SK-N-SH (cell line): ENCODE results near the gene SNX2. TPM values are rescaled to one million over a fixed set of nuclear protein-coding genes. Genes with fewer than 3 reads are reported as not detected.

Experiments
- CTCF ChIA-PET: fragments of 300-600, 350-600 bp; formaldehyde crosslinking; extraction: SDS; loops from one replicate; lab custom pipeline; 2021; lab: Yijun Ruan, JAX
- POLR2A ChIA-PET: fragments of 350-600 bp; sonication (Branson Sonifier 250); formaldehyde crosslinking; extraction: SDS; loops from one replicate; lab custom pipeline; 2020; ENCODE audit warnings: antibody characterized with exemption, inconsistent platforms; lab: Yijun Ruan, JAX
- DNase-seq: peaks from one replicate; pipeline ENCODE4 v3.0.0; 2012
- H2AFZ ChIP-seq: fragments of 200-600 bp; sonication (generic); 2 replicates; pipeline ENCODE4 v1.8.1; 2016; ENCODE audit warnings: antibody characterized with exemption, mild to moderate bottlenecking, low read depth
- H3F3A ChIP-seq: fragments of 200-600 bp; sonication (generic); replicated peaks from 2 replicates; pipeline ENCODE3; 2016; ENCODE audit warnings: antibody characterized with exemption, mild to moderate bottlenecking; ENCODE audit not compliant: insufficient read depth
- H3K27ac ChIP-seq, 2 experiments: fragments of 200-500 bp in 1 of 2; fragments of 200-600 bp in 1 of 2; sonication (Bioruptor generic) in 1 of 2; sonication (generic), shearing (Covaris generic) in 1 of 2; 2 replicates each; pipeline versions ENCODE4 v1.5.1 to v1.6.1; 2014 to 2016; ENCODE audit warnings: low read depth in 2 of 2, inconsistent platforms in 1 of 2, low read length in 1 of 2, mild to moderate bottlenecking in 1 of 2, mixed read lengths in 1 of 2
- H3K27me3 ChIP-seq: fragments of 200-600 bp; sonication (generic), shearing (Covaris generic); 2 replicates; pipeline ENCODE4 v1.6.1; 2016; ENCODE audit warnings: mixed run types; ENCODE audit not compliant: insufficient read depth
- H3K36me3 ChIP-seq, 2 experiments: fragments of 200-500 bp in 1 of 2; fragments of 200-600 bp in 1 of 2; sonication (Bioruptor generic) in 1 of 2; sonication (generic) in 1 of 2; replicated peaks in 1 of 2; 2 replicates each; pipeline versions ENCODE3 to v1.5.1; 2014 to 2016; ENCODE audit warnings: low read length in 1 of 2, mild to moderate bottlenecking in 1 of 2; ENCODE audit not compliant: insufficient read depth in 2 of 2, control insufficient read depth in 1 of 2
- H3K4me1 ChIP-seq, 2 experiments: fragments of 200-500 bp in 1 of 2; fragments of 200-600 bp in 1 of 2; sonication (Bioruptor generic) in 1 of 2; sonication (generic), shearing (Covaris generic) in 1 of 2; 2 replicates each; pipeline versions ENCODE4 v1.5.1 to v1.6.1; 2014 to 2016; ENCODE audit warnings: low read depth in 1 of 2, low read length in 1 of 2, mixed run types in 1 of 2; ENCODE audit not compliant: insufficient read depth in 2 of 2, control insufficient read depth in 1 of 2
- H3K4me2 ChIP-seq: fragments of 200-600 bp; sonication (generic), shearing (Covaris generic); 2 replicates; pipeline ENCODE4 v1.6.1; 2017; ENCODE audit warnings: mixed run types
- H3K4me3 ChIP-seq, 2 experiments: fragments of 200-500 bp in 1 of 2; fragments of 200-600 bp in 1 of 2; sonication (Bioruptor generic) in 1 of 2; sonication (generic), shearing (Covaris generic) in 1 of 2; 2 replicates each; pipeline versions ENCODE4 v1.5.1 to v1.8.1; 2014 to 2016; ENCODE audit warnings: low read depth in 2 of 2, inconsistent platforms in 1 of 2, low read length in 1 of 2, mild to moderate bottlenecking in 1 of 2, mixed read lengths in 1 of 2, moderate library complexity in 1 of 2
- H3K79me2 ChIP-seq: fragments of 200-600 bp; sonication (generic); 2 replicates; pipeline ENCODE4 v1.8.1; 2017; ENCODE audit warnings: mild to moderate bottlenecking; ENCODE audit not compliant: insufficient read depth
- H3K9ac ChIP-seq: fragments of 200-600 bp; sonication (generic); 2 replicates; pipeline ENCODE4 v1.6.1; 2017; ENCODE audit warnings: mixed run types
- H3K9me2 ChIP-seq: fragments of 200-600 bp; sonication (generic); 2 replicates; pipeline ENCODE4 v1.6.1; 2017; ENCODE audit warnings: mixed run types
- H3K9me3 ChIP-seq: fragments of 200-600 bp; sonication (generic); 2 replicates; pipeline ENCODE4 v1.6.1; 2017; ENCODE audit warnings: mixed run types, mild to moderate bottlenecking, moderate library complexity
- H4K20me1 ChIP-seq: fragments of 200-600 bp; sonication (generic); 2 replicates; pipeline ENCODE4 v1.6.1; 2017; ENCODE audit warnings: mild to moderate bottlenecking, mixed run types; ENCODE audit not compliant: insufficient read depth
- ELF1 ChIP-seq: IDR thresholded peaks from 2 replicates; pipeline ENCODE4 v1.4.0; 2012
- EZH2phosphoT487 ChIP-seq: fragments of 200-600 bp; sonication (generic); IDR thresholded peaks from 2 replicates; pipeline ENCODE4 v1.6.1; 2017; ENCODE audit warnings: low read depth, mixed run types, mild to moderate bottlenecking, antibody characterized with exemption, moderate library complexity, borderline replicate concordance
- FOSL2 ChIP-seq: IDR thresholded peaks from 2 replicates; pipeline ENCODE4 v1.4.0; 2012; ENCODE audit warnings: low read depth, mild to moderate bottlenecking, moderate library complexity, borderline replicate concordance
- GABPA ChIP-seq: IDR thresholded peaks from 2 replicates; pipeline ENCODE4 v1.4.0; 2012; ENCODE audit warnings: low read depth, mild to moderate bottlenecking
- GATA2 ChIP-seq: sonication (generic); formaldehyde crosslinking; IDR thresholded peaks from 2 replicates; pipeline ENCODE4 v1.5.0; 2020; ENCODE audit warnings: mild to moderate bottlenecking, missing genetic modification reagents
- JUND ChIP-seq: IDR thresholded peaks from 2 replicates; pipeline ENCODE4 v1.4.0; 2012
- NRF1 ChIP-seq: IDR thresholded peaks from 2 replicates; pipeline ENCODE4 v1.6.1; 2012; ENCODE audit warnings: low read depth, mild to moderate bottlenecking, low read length
- RAD21 ChIP-seq: IDR thresholded peaks from 2 replicates; pipeline ENCODE4 v1.6.1; 2012; ENCODE audit warnings: mild to moderate bottlenecking, low read length
- RXRA ChIP-seq: IDR thresholded peaks from 2 replicates; pipeline ENCODE4 v1.4.0; 2012; ENCODE audit warnings: low read depth, mild to moderate bottlenecking, borderline replicate concordance
- SIN3A ChIP-seq: IDR thresholded peaks from 2 replicates; pipeline ENCODE4 v1.6.1; 2012; ENCODE audit warnings: low read depth, mild to moderate bottlenecking, low read length, moderate library complexity, borderline replicate concordance
- YY1 ChIP-seq: IDR thresholded peaks from 2 replicates; pipeline ENCODE4 v1.4.0; 2012; ENCODE audit warnings: low read depth, mild to moderate bottlenecking
- WGBS: methylation state at CpG from one replicate; pipeline ENCODE4 v1.1.6; 2017; ENCODE audit warnings: low lambda C conversion rate; 5-methylcytosine and 5-hydroxymethylcytosine counted together
- polyA plus RNA-seq, 3 experiments: library from polyadenylated mRNA; depleted of rRNA; stranded (reverse); fragments of >200 nt; gene quantifications; 2 replicates each; pipeline ENCODE4 v1.2.3, GENCODE V29; 2012
- TF ChIP-seq, protein P1 (sequence below): fragments of 150-350 bp; IDR thresholded peaks from 2 replicates; pipeline ENCODE4 v1.6.1; 2017; ENCODE audit warnings: antibody characterized with exemption, low read length, low read depth, borderline replicate concordance
- TF ChIP-seq, protein P2 (sequence below): fragments of 150-350 bp; IDR thresholded peaks from 2 replicates; pipeline ENCODE4 v1.6.1; 2016; ENCODE audit warnings: mild to moderate bottlenecking, low read depth, low read length

The SNX2 gene
- polyA plus RNA-seq, 1 of the 3 experiments (the other 2 are of a cell fraction) = 17.4 TPM

- no peaks in the 10 kb centered on the region for H3K9me2 ChIP-seq
Observed at GRCh38 chr5:122863721-122864120, 88.8 kb downstream of the SNX2 start.

DNA sequence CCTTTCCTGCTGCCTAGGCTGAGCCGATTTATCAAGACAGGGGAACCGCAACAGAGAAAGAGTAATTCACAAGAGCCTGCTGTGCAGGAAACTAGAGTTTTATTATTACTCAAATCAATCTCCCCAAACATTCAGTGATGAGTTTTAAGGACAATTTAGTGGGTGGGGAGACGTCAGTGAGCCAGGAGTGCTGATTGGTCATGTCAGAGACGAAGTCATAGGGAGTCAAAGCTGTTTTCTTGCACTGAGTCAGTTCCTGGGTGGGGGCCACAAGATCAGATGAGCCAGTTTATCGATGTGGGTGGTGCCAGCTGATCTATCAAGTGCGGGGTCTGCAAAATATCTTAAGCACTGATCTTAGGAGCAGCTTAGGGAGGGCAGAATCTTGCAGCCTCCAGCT is 89.5 kb downstream of the SNX2 start:
- Histone ChIP-seq H3K27me3 (no peaks in the 10 kb centered on the region), H4K20me1 (peaks cover 6% of the 10 kb centered on the region), H3K4me3 (no peak overlapping the region), H3K36me3 (peaks cover 0 to 10% of the 10 kb centered on the region in 2 experiments), H3K4me2 (no peak overlapping the region), H3K79me2 (peaks cover 53% of the 10 kb centered on the region; the same call in 1 of the 2 replicates), H2AFZ (no peak overlapping the region), H3K9ac (no peak overlapping the region), H3K9me3 (no peaks in the 10 kb centered on the region), H3K27ac (no peak overlapping the region), H3F3A (no peaks in the 10 kb centered on the region), H3K4me1 (no peaks in the 10 kb centered on the region; a peak in 2 of 4 replicates), H3K9me2 (no peaks in the 10 kb centered on the region)
- TF ChIP-seq ELF1 = no peak
- TF ChIP-seq RAD21 = no peak
- TF ChIP-seq NRF1 = no peak
- no peak for TF ChIP-seq JUND
- TF ChIP-seq GATA2 (CRISPR knock-in tag) = no peak
- TF ChIP-seq SIN3A = no peak
- CTCF ChIA-PET = no interaction called here
- WGBS = 84% methylated on average over 6 of the region's 6 CpGs
- POLR2A ChIA-PET = no interaction called here
- no peak for DNase-seq

More at GRCh38 chr5:122863721-122864120, 88.8 kb downstream of the SNX2 start:
- ChIA-PET POLR2A (no interaction called here), CTCF (no interaction called here)
- Histone ChIP-seq H2AFZ (no peak overlapping the region), H3K4me1 (no peaks in the 10 kb centered on the region), H3K9me3 (no peaks in the 10 kb centered on the region), H3K4me2 (no peak overlapping the region), H3K27ac (no peak overlapping the region), H3K27me3 (no peaks in the 10 kb centered on the region), H3K4me3 (no peak overlapping the region), H3K79me2 (peaks cover 54% of the 10 kb centered on the region; the same call in 1 of the 2 replicates), H3K9ac (no peak overlapping the region), H3K36me3 (peaks cover 0 to 7% of the 10 kb centered on the region in 2 experiments), H3F3A (no peaks in the 10 kb centered on the region), H4K20me1 (peaks cover 12% of the 10 kb centered on the region)
- TF ChIP-seq YY1 = no peak
- TF ChIP-seq RAD21 = no peak
- TF ChIP-seq, protein P1, sequence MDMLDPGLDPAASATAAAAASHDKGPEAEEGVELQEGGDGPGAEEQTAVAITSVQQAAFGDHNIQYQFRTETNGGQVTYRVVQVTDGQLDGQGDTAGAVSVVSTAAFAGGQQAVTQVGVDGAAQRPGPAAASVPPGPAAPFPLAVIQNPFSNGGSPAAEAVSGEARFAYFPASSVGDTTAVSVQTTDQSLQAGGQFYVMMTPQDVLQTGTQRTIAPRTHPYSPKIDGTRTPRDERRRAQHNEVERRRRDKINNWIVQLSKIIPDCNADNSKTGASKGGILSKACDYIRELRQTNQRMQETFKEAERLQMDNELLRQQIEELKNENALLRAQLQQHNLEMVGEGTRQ = no peak
- TF ChIP-seq GATA2 (CRISPR knock-in tag) = no peak
- no peak for TF ChIP-seq FOSL2
- TF ChIP-seq, protein P2, sequence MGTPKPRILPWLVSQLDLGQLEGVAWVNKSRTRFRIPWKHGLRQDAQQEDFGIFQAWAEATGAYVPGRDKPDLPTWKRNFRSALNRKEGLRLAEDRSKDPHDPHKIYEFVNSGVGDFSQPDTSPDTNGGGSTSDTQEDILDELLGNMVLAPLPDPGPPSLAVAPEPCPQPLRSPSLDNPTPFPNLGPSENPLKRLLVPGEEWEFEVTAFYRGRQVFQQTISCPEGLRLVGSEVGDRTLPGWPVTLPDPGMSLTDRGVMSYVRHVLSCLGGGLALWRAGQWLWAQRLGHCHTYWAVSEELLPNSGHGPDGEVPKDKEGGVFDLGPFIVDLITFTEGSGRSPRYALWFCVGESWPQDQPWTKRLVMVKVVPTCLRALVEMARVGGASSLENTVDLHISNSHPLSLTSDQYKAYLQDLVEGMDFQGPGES = no peak
- TF ChIP-seq RXRA = no peak
- TF ChIP-seq JUND = no peak
- no peak for TF ChIP-seq GABPA
- TF ChIP-seq EZH2phosphoT487 = no peak
- no peak for DNase-seq
- whole genome bisulfite sequencing = 82% methylated on average over 3 of the region's 4 CpGs
